DMS153 treated with DMSO at 0.1 percent for 48 hours (cell line): ENCODE data around the gene SUCNR1.
"Not testable (repeated sequence)": the region's sequence is repeated elsewhere in the genome, so short reads cannot be mapped to it uniquely, and the experiment has no call there.

Source experiments
- DNase-seq: peaks from one replicate; lab custom pipeline; 2025; ENCODE audit not compliant: unreplicated experiment; lab: John Stamatoyannopoulos, UW

Gene SUCNR1

DNA sequence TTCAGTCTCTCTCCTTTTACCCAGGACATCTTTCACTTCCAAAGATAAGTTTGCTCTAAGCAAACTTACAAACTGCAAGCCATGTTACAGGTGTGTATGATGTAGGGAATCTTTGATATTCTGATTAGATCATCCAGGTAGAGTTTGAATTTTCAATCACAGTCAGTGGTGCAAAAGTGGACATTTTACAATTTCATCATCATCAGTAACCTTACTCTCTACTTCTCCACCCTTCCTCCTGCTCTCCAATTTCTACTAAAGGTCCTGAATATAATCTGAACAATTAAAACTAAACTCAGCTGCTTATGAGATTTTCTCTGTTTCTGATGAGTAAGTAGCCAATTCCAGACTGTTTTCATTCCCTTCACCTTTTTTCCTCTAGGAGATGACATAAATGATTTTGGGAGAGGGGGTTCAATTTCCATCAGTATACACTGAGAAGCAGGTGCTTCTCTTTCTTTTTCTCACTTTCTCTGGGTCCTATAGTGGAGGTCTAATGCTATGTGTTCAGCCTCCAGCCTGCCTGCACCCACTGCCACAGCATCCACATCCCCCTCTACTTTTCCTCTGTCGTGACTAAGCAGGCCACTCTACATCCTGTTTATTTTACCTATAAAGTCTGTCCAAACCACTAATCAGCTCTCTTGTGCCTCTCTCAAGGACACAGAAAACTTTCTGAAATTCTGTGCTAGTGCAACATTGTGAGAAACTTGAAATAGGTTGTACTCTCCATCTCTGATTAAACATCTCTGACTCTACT lies 27.6 kb downstream of the SUCNR1 start:
- no peak for DNase-seq

DNA sequence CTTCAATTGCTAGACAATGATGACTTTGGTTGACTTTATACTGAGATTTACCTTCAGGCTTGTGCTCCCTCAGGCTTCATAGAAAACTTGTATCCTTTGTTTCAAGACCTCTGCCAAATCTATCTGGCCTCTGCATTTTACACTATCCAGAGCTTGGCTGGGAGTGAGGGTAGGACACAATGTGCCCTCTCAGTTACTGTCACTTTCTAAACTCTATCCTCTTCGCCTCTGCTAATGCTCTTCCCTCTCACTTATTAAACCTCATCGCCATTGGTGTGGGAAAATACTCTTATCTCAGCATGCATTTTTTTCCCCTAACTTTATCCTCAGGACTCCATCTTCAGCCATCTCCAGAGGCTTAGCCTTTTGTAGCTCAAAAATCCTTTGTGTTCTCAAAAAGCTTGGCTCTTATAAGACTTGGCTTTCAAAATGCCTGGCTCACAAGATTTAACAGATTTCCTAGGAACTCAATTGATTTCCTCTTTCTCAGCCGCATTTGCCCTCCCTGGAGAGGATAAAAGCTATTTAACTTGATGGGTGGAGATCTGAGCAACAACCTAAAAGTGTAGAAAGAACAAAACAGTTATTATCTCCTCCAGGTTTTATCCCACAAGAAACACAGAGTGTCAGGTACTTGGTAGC lies 28.3 kb downstream of the SUCNR1 start:
- DNase-seq, result no peak

GRCh38 chr3:151903501-151903991 lies 30.1 kb downstream of the SUCNR1 start:
- no peak for DNase-seq

DNA sequence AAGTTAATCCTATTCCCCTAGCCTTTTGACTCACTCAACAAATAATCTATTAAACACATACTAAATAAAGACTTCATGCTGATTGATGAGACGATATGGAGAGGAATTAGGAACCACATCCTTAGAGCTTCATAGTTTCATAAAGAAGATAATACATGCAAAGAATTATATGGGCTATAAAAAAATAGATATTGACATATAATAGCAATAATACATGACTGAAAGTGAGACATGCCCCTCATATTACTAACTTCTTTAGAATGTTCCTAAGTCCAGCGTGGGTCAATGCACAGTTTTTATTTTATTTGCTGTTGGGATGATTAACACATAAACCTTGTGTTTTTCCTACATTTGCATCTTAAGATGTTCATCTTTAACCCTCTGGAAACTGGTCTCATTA lies 32.2 kb downstream of the SUCNR1 start:
- DNase-seq, result no peak

DNA sequence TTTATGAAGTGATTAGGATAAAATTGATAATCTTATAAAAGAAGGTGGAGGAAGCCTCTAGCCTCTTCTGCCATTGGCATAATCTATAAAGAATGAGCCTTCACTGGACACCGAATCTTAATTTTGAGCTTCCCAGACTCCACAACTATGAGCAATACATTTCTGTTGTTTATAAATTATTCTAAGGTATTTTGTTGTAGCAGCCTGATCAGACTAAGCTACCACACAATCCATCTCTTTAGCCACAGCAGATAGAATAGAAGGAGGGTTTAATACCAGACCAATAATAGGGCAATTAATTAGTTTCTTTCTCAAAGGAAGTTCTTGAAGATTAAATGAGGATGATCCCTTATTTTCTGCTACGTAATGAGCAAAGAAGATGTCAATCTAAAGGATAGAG lies 33.3 kb downstream of the SUCNR1 start:
- no peak for DNase-seq

DNA sequence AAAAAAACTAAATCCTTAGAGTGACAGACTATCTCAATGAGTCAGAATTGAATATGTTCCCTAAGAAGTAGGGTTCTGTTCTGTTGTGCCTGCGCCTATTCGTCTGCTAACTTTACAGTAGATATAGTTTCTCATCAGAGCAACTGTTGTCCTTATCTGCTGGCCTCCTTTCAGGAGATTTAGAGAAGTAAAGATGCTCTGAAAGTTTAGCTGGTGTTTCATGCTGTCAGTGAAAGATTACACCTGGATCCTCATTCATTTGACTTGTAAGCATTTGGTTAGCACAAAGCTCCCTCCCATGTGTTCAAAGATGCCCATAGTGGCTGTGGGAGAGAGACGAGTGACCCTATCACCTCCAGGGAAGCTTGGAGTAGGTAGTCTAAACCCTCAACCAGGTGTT lies 35.0 kb downstream of the SUCNR1 start:
- no peak for DNase-seq

DNA sequence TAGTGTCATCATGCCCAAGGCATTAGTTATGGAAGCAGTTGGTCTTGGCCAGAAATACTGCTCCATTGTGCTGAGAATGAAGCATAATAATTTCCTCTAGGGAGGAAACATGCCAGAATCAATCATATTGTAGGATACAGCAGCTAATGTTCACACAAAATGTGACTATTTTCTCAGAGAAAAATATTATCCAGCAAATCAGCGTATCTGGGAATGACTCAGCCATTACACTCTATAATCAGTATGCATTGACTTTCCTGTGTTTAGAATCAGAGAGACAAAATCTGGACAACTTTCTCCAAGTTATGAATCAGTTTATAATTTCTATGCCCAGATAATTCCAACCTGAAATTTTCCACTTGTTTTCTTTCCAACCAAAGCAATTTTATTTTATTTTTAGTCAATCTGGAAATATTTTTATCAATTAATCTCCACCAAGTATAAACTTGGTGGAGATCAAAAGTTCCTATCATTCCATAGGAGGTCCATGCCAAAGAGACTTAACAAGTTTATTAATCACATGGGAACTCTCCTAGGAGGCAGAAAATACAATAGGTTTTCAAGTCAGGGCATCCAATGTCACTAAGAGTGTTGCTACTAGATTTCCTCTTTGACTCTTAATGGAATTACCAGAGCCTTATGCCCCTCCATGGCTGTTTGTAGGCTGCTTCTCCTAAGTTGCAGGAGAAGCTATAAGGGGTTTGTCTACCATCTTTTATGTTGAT lies 36.4 kb downstream of the SUCNR1 start:
- DNase-seq, result no peak

DNA sequence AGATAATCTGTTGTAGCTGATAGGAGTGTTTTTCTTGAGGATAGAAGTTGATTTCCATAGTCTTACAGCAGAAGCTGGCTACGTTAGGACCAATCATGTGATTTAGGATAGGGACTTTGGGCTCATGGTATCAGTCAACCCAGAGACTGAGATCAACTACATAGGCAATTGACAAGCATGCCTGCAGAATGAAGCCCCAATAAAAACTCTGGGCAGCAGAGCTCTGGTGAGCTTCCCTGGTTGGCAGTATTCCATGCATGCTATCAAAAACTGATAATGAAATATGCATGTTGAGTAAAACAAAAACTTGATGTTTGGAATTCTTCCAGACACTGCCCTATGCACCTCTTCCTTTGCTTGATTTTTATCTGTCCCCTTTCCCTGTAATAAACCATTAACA lies 38.0 kb downstream of the SUCNR1 start:
- no peak for DNase-seq

- no peak for DNase-seq
Measured at GRCh38 chr3:151912028-151912427, 38.6 kb downstream of the SUCNR1 start.

- no peak for DNase-seq
Measured at GRCh38 chr3:151916781-151917180, 43.3 kb downstream of the SUCNR1 start.

GRCh38 chr3:151918253-151919029 lies 45.0 kb downstream of the SUCNR1 start:
- DNase-seq, result peak; percentile 22

- no peak for DNase-seq
Measured at GRCh38 chr3:151919030-151919328, 45.5 kb downstream of the SUCNR1 start.

DNA sequence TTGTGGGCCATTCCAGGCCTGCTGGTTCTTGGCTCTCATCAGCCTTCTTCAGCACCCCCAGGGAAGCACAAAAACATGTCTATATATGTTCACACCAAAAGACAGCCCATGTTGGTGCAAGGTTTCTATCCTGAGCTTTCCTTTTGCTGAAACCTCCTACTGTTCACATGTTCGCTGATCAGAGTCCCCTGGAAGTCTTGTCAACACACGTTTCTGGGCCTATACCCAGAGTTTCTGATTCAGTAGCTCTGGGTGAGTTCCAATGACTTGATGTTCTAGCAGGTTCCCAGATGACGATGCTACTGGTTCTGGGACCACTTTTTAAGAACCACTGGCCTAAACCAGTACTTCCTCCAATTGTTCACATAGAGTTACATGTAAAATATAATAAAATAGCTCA lies 46.0 kb downstream of the SUCNR1 start:
- no peak for DNase-seq

- no peak for DNase-seq
Measured at GRCh38 chr3:151923901-151924300, 50.5 kb downstream of the SUCNR1 start.

DNA sequence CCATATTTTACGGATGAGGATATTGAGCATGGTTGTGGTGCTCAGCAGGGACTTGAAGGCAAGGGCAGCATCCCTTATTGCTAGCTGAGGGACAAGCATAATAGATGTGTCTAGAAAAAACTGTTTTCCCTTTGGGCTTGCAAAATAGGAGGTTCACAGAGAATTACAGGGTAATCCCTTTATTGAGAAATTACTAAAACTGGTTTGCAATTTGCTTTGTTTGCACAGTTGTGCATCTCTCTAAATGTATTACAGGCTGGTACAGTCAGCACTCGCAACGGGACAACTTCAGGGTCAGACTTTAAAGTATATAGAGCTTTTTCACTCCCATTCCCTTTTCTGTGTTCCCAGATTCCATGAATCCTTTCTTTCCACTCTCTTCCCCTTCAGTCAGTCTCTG lies 51.3 kb downstream of the SUCNR1 start:
- DNase-seq, result no peak

- DNase-seq, result no peak
Measured at GRCh38 chr3:151925419-151925818, 52.0 kb downstream of the SUCNR1 start.

- DNase-seq, result no peak
Measured at GRCh38 chr3:151925876-151926275, 52.4 kb downstream of the SUCNR1 start.

DNA sequence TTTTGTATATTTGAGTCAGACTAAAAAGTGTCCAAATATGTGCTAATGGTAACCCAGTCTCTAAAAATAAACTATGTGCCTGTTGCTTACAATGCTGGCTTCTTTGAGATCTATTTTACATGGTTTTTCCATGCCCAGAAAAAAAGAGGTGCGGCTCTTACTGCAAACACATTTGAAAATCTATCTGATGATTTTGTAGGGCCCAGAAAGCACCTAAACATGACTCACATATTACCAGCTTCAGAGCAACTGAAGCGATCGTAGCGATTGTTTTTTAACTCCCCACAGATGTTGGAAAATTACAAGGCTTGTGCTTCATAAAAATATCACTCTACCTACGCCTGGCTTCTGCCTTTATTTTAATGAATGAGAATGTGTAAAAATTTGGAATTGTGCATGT lies 53.5 kb downstream of the SUCNR1 start:
- no peak for DNase-seq

GRCh38 chr3:151927915-151928525 lies 54.6 kb downstream of the SUCNR1 start:
- DNase-seq, result not testable (repeated sequence)

- DNase-seq, result no peak
Measured at GRCh38 chr3:151931171-151931570, 57.7 kb downstream of the SUCNR1 start.
